A549 (cell line): ENCODE data around the gene NTM.

ENCODE experiments used
- CEBPB ChIP-seq, 2 experiments: fragments of >200 bp in 1 of 2; sonication (Bioruptor Twin) in 1 of 2; formaldehyde crosslinking in 1 of 2; IDR thresholded peaks; 2 replicates each; pipeline ENCODE4 v1.6.1; 2012 to 2016
- CHD2 ChIP-seq: fragments of 150-350 bp; IDR thresholded peaks from 2 replicates; pipeline ENCODE4 v1.6.1; 2014; ENCODE audit warnings: low read length; ENCODE audit not compliant: partially characterized antibody
- EHF ChIP-seq: fragments of 250-450 bp; sonication (Bioruptor Pico); IDR thresholded peaks from 2 replicates; pipeline ENCODE4 v1.5.0; 2020; ENCODE audit warnings: mild to moderate bottlenecking
- EP300 ChIP-seq, 2 experiments: fragments of >200 bp; sonication (Bioruptor Twin); formaldehyde crosslinking; IDR thresholded peaks; 2 replicates in 1 of 2; 3 replicates in 1 of 2; pipeline ENCODE4 v1.6.1; 2016 to 2017
- NFE2L2 ChIP-seq: fragments of 150-350 bp; conservative IDR thresholded peaks from 2 replicates; pipeline ENCODE4 v1.6.1; 2014; ENCODE audit warnings: low read length
- POLR2A ChIP-seq: IDR thresholded peaks from 2 replicates; pipeline ENCODE4 v1.6.1; 2012; ENCODE audit warnings: mild to moderate bottlenecking, low read length
- RAD21 ChIP-seq, 2 experiments: fragments of >200 bp in 1 of 2; sonication (Bioruptor Twin) in 1 of 2; formaldehyde crosslinking in 1 of 2; IDR thresholded peaks in 1 of 2; conservative IDR thresholded peaks in 1 of 2; 2 replicates in 1 of 2; 3 replicates in 1 of 2; pipeline ENCODE4 v1.6.1; 2012 to 2018; ENCODE audit warnings: inconsistent platforms in 1 of 2
- RCOR1 ChIP-seq: fragments of 150-350 bp; IDR thresholded peaks from 2 replicates; pipeline ENCODE4 v1.6.1; 2014; ENCODE audit warnings: antibody characterized with exemption, low read length, low read depth
- TF ChIP-seq, protein P1 (sequence below): fragments of >200 bp; sonication (Bioruptor Twin); formaldehyde crosslinking; IDR thresholded peaks from 3 replicates; pipeline ENCODE4 v1.5.1; 2016

DNA sequence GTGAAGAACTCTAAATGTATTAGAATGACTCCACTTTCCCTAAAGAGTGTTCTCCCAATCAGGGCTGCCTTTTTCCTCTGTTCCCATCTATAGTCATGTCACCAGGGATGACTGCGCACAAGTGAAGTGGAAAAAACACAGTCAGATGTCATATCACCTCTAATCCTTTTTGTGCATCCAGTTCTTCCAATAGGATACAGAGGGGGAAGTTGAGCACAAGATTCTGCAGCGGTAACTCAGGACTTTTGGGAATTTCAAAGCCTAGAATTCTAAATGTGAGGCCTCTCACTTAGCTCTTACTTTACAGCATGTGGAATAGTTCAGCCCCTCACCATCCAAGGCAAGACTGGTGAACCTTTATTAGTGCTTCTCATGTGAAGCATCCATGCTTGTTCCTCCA lies 602.6 kb downstream of the NTM start:
- no peak for TF ChIP-seq EHF (CRISPR knock-in tag)
- no peak for TF ChIP-seq CEBPB (IDR thresholded peaks at IDR 0.05)
- no peak for TF ChIP-seq RCOR1
- TF ChIP-seq RAD21 (conservative IDR thresholded peaks at IDR 0.05 in 1 of 2, IDR thresholded peaks at IDR 0.05 in 1 of 2) = no peak
- TF ChIP-seq, protein P1, sequence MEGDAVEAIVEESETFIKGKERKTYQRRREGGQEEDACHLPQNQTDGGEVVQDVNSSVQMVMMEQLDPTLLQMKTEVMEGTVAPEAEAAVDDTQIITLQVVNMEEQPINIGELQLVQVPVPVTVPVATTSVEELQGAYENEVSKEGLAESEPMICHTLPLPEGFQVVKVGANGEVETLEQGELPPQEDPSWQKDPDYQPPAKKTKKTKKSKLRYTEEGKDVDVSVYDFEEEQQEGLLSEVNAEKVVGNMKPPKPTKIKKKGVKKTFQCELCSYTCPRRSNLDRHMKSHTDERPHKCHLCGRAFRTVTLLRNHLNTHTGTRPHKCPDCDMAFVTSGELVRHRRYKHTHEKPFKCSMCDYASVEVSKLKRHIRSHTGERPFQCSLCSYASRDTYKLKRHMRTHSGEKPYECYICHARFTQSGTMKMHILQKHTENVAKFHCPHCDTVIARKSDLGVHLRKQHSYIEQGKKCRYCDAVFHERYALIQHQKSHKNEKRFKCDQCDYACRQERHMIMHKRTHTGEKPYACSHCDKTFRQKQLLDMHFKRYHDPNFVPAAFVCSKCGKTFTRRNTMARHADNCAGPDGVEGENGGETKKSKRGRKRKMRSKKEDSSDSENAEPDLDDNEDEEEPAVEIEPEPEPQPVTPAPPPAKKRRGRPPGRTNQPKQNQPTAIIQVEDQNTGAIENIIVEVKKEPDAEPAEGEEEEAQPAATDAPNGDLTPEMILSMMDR = no peak
- no peak for TF ChIP-seq POLR2A
- TF ChIP-seq CHD2 = no peak
- no peak for TF ChIP-seq NFE2L2
- TF ChIP-seq EP300 (IDR thresholded peaks at IDR 0.05) = no peak
